Mesendoderm (in vitro differentiated cells): ENCODE results near the gene NELFB.

ENCODE experiments used
- DNase-seq: peaks from one replicate; pipeline ENCODE4 v3.0.0; 2013
- H2AK5ac ChIP-seq: 2 replicates; pipeline ENCODE4 v1.6.1; 2013; ENCODE audit warnings: low read length, inconsistent platforms
- H2BK120ac ChIP-seq: 2 replicates; pipeline ENCODE4 v1.6.1; 2013; ENCODE audit warnings: low read depth, mild to moderate bottlenecking, low read length, moderate library complexity, mixed read lengths
- H2BK15ac ChIP-seq: replicated peaks from 2 replicates; pipeline ENCODE4 v1.6.1; 2013; ENCODE audit warnings: low read depth, mild to moderate bottlenecking, moderate library complexity
- H2BK5ac ChIP-seq: 2 replicates; pipeline ENCODE4 v1.6.1; 2013; ENCODE audit warnings: low read length, inconsistent platforms
- H3K18ac ChIP-seq: 2 replicates; pipeline ENCODE4 v1.6.1; 2013; ENCODE audit warnings: mild to moderate bottlenecking, low read length, mixed read lengths
- H3K23ac ChIP-seq: one replicate; pipeline ENCODE4 v1.6.1; 2013; ENCODE audit warnings: low read length
- H3K27ac ChIP-seq: 2 replicates; pipeline ENCODE4 v1.5.1; 2013; ENCODE audit warnings: low read depth, mild to moderate bottlenecking, inconsistent platforms, low read length, moderate library complexity
- H3K27me3 ChIP-seq: 2 replicates; pipeline ENCODE4 v1.6.1; 2013; ENCODE audit warnings: low read length, control low read depth, mild to moderate bottlenecking, inconsistent platforms; ENCODE audit not compliant: insufficient read depth, poor library complexity
- H3K36me3 ChIP-seq: 2 replicates; pipeline ENCODE4 v1.6.1; 2013; ENCODE audit warnings: low read length, inconsistent platforms; ENCODE audit not compliant: control insufficient read depth, insufficient read depth
- H3K4ac ChIP-seq: one replicate; pipeline ENCODE4 v1.6.1; 2013; ENCODE audit warnings: low read depth, mild to moderate bottlenecking, low read length, moderate library complexity
- H3K4me1 ChIP-seq: 2 replicates; pipeline ENCODE4 v1.6.1; 2013; ENCODE audit warnings: low read depth, low read length, inconsistent platforms; ENCODE audit not compliant: control insufficient read depth
- H3K4me2 ChIP-seq: 2 replicates; pipeline ENCODE4 v1.6.1; 2013; ENCODE audit warnings: low read length
- H3K4me3 ChIP-seq: 2 replicates; pipeline ENCODE4 v1.5.1; 2013; ENCODE audit warnings: mild to moderate bottlenecking, low read length
- H3K56ac ChIP-seq: one replicate; pipeline ENCODE4 v1.6.1; 2013; ENCODE audit warnings: low read length
- H3K79me1 ChIP-seq: 2 replicates; pipeline ENCODE4 v1.6.1; 2013; ENCODE audit warnings: low read length, inconsistent platforms
- H3K79me2 ChIP-seq: 2 replicates; pipeline ENCODE4 v1.6.1; 2013; ENCODE audit warnings: mild to moderate bottlenecking, low read length; ENCODE audit not compliant: control insufficient read depth, insufficient read depth
- H3K9ac ChIP-seq: 2 replicates; pipeline ENCODE4 v1.6.1; 2013; ENCODE audit warnings: low read length, inconsistent platforms
- H4K5ac ChIP-seq: one replicate; pipeline ENCODE4 v1.6.1; 2013; ENCODE audit warnings: low read length
- H4K8ac ChIP-seq: one replicate; pipeline ENCODE4 v1.6.1; 2013; ENCODE audit warnings: low read depth, mild to moderate bottlenecking, control low read depth, low read length, moderate library complexity
- WGBS: extraction: QIAGEN DNeasy Blood & Tissue Kit; methylation state at CpG from one replicate; pipeline ENCODE4 v1.1.7; 2013; ENCODE audit warnings: low lambda C conversion rate, missing lambda C conversion rate; ENCODE audit not compliant: insufficient coverage; ENCODE audit errors: extremely low coverage; 5-methylcytosine and 5-hydroxymethylcytosine counted together

Gene NELFB

DNA sequence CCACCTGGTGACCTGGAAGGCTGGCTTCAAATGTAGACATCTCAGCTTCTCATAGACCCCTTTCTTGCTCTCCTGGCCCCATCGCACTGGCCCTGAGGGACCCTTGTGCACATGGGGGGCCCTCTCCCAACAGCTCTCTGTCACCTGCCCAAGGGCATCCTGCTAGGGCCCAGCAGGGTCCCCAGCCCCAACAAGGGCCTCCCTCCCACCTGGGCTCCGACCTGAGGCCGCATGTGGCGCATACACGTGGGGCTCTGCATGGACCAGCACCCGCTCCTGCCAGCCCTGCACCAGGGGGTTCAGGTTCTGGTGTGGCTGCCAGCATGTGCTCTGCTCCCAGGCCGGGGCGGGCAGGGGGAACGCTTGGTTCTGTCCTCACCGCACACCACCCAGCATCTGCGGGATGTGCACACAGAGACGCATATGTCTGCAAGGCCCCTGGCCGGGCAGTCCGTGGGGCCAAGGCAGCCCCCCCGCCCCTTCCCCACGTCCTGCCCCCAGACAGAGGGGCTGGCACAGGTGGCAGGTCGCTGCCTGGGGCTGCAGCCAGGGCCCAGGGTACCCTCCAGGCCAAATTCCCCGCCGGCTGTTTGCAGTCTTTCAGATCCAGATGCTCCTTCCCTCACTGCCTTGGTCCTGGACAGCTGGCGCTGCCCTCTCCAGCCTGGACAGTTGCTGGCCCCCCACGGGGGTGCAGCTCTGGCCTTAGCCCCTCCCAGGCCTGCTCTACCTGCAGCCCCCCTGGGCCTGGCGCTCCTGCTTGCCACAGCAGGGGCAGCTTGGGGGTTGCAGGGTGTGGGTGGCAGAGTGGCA lies 64.8 kb downstream of the NELFB start:
- H2BK5ac ChIP-seq = no peak overlapping the region
- no peaks in the 10 kb centered on the region for H3K4me1 ChIP-seq
- no peak overlapping the region for H2BK15ac ChIP-seq
- no CpG with 5 or more reads among the region's 22 CpGs for WGBS
- H3K36me3 ChIP-seq = no peaks in the 10 kb centered on the region
- no peak overlapping the region for H3K23ac ChIP-seq
- no peak overlapping the region for H3K56ac ChIP-seq
- no peak overlapping the region for H3K18ac ChIP-seq
- no peak overlapping the region for H3K4ac ChIP-seq
- no peaks in the 10 kb centered on the region for H3K79me1 ChIP-seq
- no peak overlapping the region for H4K5ac ChIP-seq
- H3K27me3 ChIP-seq = no peaks in the 10 kb centered on the region
- no peak overlapping the region for H3K9ac ChIP-seq
- no peak overlapping the region for H2BK120ac ChIP-seq
- DNase-seq = no peak
- no peak overlapping the region for H3K27ac ChIP-seq
- no peak overlapping the region for H3K4me2 ChIP-seq
- H3K79me2 ChIP-seq = no peaks in the 10 kb centered on the region
- H3K4me3 ChIP-seq = no peak overlapping the region
- H4K8ac ChIP-seq = no peak overlapping the region
- H2AK5ac ChIP-seq = no peak overlapping the region

DNA sequence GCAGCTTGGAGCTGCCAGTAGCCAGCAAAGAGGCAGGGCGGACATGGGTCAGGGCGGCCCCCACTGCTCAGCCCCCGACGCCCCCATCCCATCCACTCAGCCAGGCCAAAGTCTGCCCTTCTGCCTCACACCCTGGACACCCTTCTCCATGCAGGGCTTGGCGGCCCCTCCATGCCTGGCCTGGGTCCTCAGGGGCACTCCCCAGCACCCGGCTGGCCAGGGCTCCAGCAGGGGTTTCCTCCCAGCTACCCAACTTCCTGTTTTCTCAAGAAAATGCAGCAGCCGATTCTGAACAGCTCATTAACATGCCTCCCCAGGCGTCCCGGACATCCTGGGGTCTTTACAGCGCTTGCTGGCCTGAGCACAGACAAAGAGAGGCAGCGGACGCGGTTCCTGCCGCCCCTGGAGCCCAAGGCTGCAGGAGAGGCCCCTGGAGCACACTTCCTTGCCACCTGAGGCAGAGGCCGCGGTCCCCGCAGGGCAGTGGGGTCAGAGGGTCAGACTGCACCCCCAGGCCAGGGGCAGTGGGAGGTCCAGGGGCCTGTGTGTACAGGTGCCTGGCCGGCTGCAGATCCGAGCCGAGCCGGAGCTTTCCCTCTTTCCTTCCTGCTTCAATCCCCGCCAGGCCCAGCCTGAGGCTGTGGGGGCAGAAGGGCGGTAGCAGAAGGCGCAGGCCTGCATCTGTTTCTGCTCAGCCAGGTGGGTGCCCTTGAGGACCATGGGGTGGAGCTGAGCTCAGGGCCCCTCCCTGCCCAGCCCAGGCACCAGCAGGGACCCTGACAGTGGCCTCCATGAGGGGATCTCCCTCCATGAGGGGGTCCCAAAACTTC lies 65.6 kb downstream of the NELFB start:
- no peak overlapping the region for H3K23ac ChIP-seq
- H3K56ac ChIP-seq = no peak overlapping the region
- no peak overlapping the region for H3K4ac ChIP-seq
- H4K8ac ChIP-seq = no peak overlapping the region
- WGBS = no CpG with 5 or more reads among the region's 24 CpGs
- H3K27ac ChIP-seq = no peak overlapping the region
- no peaks in the 10 kb centered on the region for H3K27me3 ChIP-seq
- H3K9ac ChIP-seq = no peak overlapping the region
- no peaks in the 10 kb centered on the region for H3K79me2 ChIP-seq
- H3K36me3 ChIP-seq = no peaks in the 10 kb centered on the region
- no peaks in the 10 kb centered on the region for H3K4me1 ChIP-seq
- no peak overlapping the region for H2BK15ac ChIP-seq
- no peak overlapping the region for H3K4me2 ChIP-seq
- no peak overlapping the region for H2BK5ac ChIP-seq
- H3K79me1 ChIP-seq = no peaks in the 10 kb centered on the region
- no peak overlapping the region for H3K4me3 ChIP-seq
- no peak overlapping the region for H2BK120ac ChIP-seq
- no peak for DNase-seq
- H3K18ac ChIP-seq = no peak overlapping the region
- no peak overlapping the region for H4K5ac ChIP-seq
- no peak overlapping the region for H2AK5ac ChIP-seq

DNA sequence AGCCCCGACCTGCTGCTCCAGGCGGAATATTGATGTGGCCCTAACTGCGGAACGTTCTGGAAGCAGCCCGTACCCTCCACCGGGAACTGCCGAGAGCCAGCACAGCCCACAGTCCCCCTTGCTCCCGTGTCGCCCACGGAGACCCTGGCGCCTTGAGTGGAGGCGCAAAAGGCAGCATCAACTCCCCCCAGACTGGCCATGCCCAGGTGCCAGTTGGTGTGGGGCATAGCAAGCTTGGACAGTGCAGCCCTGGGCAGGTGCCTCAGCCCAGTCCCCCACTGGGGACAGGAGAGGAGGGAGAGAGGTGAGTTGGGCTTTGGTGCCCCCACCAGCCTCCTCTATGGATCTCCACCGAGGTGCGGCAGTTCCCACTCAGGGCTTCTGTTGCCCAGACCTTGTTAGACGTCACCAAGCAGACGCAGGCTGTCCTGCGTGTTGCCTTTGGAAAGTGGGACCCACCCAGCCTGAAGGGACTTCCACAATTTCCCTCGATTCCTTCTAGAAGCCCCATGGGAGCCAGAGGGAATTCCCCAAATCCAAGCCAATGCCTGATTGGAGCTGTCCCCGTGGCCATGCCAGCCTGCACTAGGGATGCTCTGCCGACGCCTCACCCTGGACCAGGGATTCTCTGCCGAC lies 66.7 kb downstream of the NELFB start:
- Histone ChIP-seq H2BK15ac (no peak overlapping the region), H3K4me3 (no peak overlapping the region), H3K4ac (no peak overlapping the region), H4K8ac (no peak overlapping the region), H3K79me2 (no peaks in the 10 kb centered on the region), H4K5ac (no peak overlapping the region), H2BK5ac (no peak overlapping the region), H3K23ac (no peak overlapping the region), H3K27me3 (no peaks in the 10 kb centered on the region), H3K18ac (no peak overlapping the region), H3K4me1 (no peaks in the 10 kb centered on the region), H3K36me3 (no peaks in the 10 kb centered on the region), H3K4me2 (no peak overlapping the region), H3K56ac (no peak overlapping the region), H3K79me1 (no peaks in the 10 kb centered on the region), H2AK5ac (no peak overlapping the region), H3K9ac (no peak overlapping the region), H2BK120ac (no peak overlapping the region), H3K27ac (no peak overlapping the region)
- WGBS = no CpG with 5 or more reads among the region's 22 CpGs
- DNase-seq = no peak
